WERI-Rb-1 (cell line): Measurements from ENCODE around the gene MBD1.

Experiments used
- DNase-seq: peaks from one replicate; pipeline ENCODE4 v3.0.0-alpha.2; 2020
- H3K27ac ChIP-seq: fragments of 250-450 bp; sonication (Bioruptor Pico); 2 replicates; pipeline ENCODE4 v1.5.1; 2020; ENCODE audit warnings: mild to moderate bottlenecking, moderate library complexity
- H3K27me3 ChIP-seq: fragments of 250-450 bp; sonication (Bioruptor Pico); 2 replicates; pipeline ENCODE4 v1.5.1; 2021; ENCODE audit warnings: mild to moderate bottlenecking, low read depth, moderate library complexity; ENCODE audit not compliant: insufficient read depth, severe bottlenecking
- H3K36me3 ChIP-seq: fragments of 250-450 bp; sonication (Bioruptor Pico); 2 replicates; pipeline ENCODE4 v1.5.1; 2020; ENCODE audit warnings: mild to moderate bottlenecking, moderate library complexity
- H3K4me3 ChIP-seq: 2 replicates; pipeline ENCODE4 v1.5.1; 2011; ENCODE audit warnings: low read depth, mild to moderate bottlenecking, control low read depth, low read length
- H3K9me3 ChIP-seq: fragments of 250-450 bp; sonication (Bioruptor Pico); 2 replicates; pipeline ENCODE4 v1.5.1; 2021; ENCODE audit warnings: mild to moderate bottlenecking, moderate library complexity; ENCODE audit not compliant: severe bottlenecking
- CTCF ChIP-seq: IDR thresholded peaks from 2 replicates; pipeline ENCODE4 v1.5.1; 2011; ENCODE audit warnings: low read depth, mild to moderate bottlenecking, control low read depth, inconsistent platforms, low read length

Gene MBD1

GRCh38 chr18:50287441-50288347 lies 6.4 kb upstream of the MBD1 start, which contains the start of gene CXXC1:
Gene CXXC1 (minus strand): TSS chr18:50287692. CDS start chr18:50287589, 103 bp downstream.
- Histone ChIP-seq H3K9me3 (no peaks in the 10 kb centered on the region), H3K36me3 (peaks cover 31% of the 10 kb centered on the region), H3K27me3 (no peaks in the 10 kb centered on the region), H3K4me3 (peak within 1 kb of the TSS; percentile 88), H3K27ac (peak within 1 kb of the TSS; percentile 69)
- DNase-seq: peak; percentile 100
- TF ChIP-seq CTCF: peak; percentile 69

GRCh38 chr18:50287028-50287440 lies 5.7 kb upstream of the MBD1 start:
- Histone ChIP-seq H3K4me3 (peak overlapping the region; percentile 88), H3K9me3 (no peaks in the 10 kb centered on the region), H3K27ac (peak overlapping the region; percentile 62), H3K27me3 (no peaks in the 10 kb centered on the region), H3K36me3 (peaks cover 37% of the 10 kb centered on the region)
- no peak for DNase-seq
- no peak for TF ChIP-seq CTCF

GRCh38 chr18:50286391-50287027 lies 5.2 kb upstream of the MBD1 start:
- peak overlapping the region; percentile 88 for H3K4me3 ChIP-seq
- no peak overlapping the region; the same call in 1 of the 2 replicates for H3K27ac ChIP-seq
- TF ChIP-seq CTCF: no peak
- DNase-seq: peak; percentile 69
- no peaks in the 10 kb centered on the region for H3K9me3 ChIP-seq
- H3K36me3 ChIP-seq: peaks cover 40% of the 10 kb centered on the region
- no peaks in the 10 kb centered on the region for H3K27me3 ChIP-seq

- Histone ChIP-seq H3K9me3 (no peaks in the 10 kb centered on the region), H3K27ac (no peak overlapping the region), H3K27me3 (no peaks in the 10 kb centered on the region), H3K36me3 (peaks cover 43% of the 10 kb centered on the region), H3K4me3 (no peak overlapping the region)
- TF ChIP-seq CTCF: no peak
- peak; percentile 10 for DNase-seq
Measured at GRCh38 chr18:50285631-50286321, 4.5 kb upstream of the MBD1 start.

- no peak for TF ChIP-seq CTCF
- Histone ChIP-seq H3K27ac (no peak overlapping the region), H3K27me3 (no peaks in the 10 kb centered on the region), H3K4me3 (no peak overlapping the region), H3K9me3 (no peaks in the 10 kb centered on the region), H3K36me3 (peaks cover 43% of the 10 kb centered on the region)
- peak; percentile 7 for DNase-seq
Measured at GRCh38 chr18:50285071-50285470, 3.7 kb upstream of the MBD1 start.
